ENCODE measurements around the gene PIWIL4.

The PIWIL4 gene

DNA sequence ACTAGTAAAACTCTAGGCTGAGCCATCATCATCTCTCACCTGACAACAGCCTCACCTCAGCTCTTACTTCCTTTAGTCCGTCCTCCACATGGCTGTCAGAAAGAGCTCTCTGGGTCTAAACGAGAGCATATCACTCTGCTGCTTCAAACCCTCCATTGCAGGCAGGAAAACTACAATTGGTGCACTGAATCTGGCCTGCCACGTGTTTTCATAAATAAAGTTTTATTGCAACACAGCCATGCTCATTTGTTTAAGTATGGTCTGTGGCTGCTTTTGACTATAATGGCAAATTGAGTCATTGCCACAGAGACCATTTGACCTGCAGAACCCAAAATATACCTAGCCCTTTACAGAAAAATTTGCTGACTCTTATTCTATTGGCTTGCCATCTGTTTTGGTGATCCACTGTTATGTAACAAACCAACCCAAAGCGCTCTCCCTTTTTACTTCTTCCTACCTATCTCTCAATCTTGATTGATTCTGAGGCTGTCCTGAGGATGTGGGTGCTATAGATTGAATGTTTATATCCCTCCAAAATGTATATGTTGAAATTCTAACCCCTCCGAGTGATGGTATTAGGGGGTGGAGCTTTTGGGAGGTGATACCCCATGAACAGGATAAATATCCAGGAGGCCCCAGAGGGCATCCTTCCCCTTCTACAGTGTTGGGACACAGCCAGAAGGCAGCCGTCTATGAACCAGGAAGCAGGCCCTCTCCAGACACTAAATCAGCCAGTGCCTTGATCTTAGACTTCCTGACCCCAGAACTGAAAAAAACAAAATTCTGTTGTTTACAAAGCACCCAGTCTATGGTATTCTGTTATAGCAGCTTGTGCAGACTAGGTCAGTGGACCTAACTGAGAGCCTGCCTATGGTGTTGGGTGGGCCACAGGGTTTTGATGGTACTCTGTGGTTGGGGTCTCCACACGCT is 99.9 kb downstream of the PIWIL4 start:
- no peak for DNase-seq

DNA sequence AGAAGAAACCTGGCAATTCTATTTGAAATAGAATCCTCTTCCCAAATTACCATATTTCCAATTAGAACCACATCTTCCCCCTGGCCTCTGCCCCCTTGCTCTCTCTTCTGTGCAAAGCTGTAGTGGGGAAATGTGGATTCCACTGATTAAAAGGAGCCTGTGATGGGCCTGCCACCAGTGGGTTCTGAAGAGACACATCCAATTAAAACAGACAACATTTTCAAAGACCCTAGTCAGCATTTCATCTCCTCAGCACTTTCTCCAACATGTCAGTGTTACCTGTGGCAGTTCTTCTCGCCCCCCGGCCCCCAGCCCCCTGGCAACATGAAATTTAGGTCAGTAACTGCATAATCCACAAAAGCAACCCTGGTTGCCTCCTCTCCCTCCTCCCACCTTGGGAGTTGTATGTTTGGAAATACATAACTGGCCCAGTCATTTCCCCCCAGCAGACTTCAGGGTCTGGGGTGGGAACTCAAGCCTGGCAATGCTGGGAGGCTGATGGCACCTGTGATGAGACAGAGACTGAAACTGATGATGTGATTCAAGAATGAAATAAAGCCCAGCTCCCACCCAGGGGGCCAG is 101.1 kb downstream of the PIWIL4 start:
- no peak for DNase-seq

DNA sequence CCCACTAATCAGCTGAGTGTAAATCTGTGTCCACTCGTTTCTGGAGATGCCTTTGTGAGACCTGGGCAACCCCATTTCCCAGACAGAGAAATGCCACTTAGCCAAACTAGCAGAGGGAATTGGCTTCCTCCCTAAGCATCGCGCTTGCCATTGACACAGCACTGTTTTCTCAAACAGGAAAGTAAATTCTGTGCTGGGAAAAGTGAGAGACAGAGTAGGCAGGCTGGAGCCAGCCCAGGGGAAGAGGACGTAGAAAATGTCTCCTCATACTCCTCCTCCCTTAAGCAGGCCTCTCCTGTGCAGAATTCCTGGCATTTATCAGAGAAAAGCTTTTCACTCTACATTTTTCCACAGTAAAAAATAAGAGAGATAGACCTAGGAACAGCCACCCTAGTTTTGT is 101.9 kb downstream of the PIWIL4 start:
- DNase-seq, result no peak

All from DMS153 (cell line).